HUES6 (cell line): ENCODE measurements around the gene A3GALT2.

ENCODE experiments used
- H3K27ac ChIP-seq: 2 replicates; pipeline ENCODE4 v1.7.0; 2013; ENCODE audit warnings: low read depth, mild to moderate bottlenecking, low read length, inconsistent platforms
- H3K27me3 ChIP-seq: 2 replicates; pipeline ENCODE4 v1.6.1; 2013; ENCODE audit warnings: low read length; ENCODE audit not compliant: control insufficient read depth, insufficient read depth
- H3K36me3 ChIP-seq: 2 replicates; pipeline ENCODE4 v1.6.1; 2013; ENCODE audit warnings: low read length; ENCODE audit not compliant: control insufficient read depth, insufficient read depth
- H3K4me1 ChIP-seq: 2 replicates; pipeline ENCODE4 v1.6.1; 2013; ENCODE audit warnings: low read length; ENCODE audit not compliant: control insufficient read depth, insufficient read depth
- H3K4me3 ChIP-seq: 2 replicates; pipeline ENCODE4 v1.5.1; 2013; ENCODE audit warnings: low read depth, low read length
- H3K9ac ChIP-seq: one replicate; pipeline ENCODE4 v1.6.1; 2013; ENCODE audit warnings: mild to moderate bottlenecking, low read length
- H3K9me3 ChIP-seq: 2 replicates; pipeline ENCODE4 v1.6.1; 2013; ENCODE audit warnings: low read depth, low read length; ENCODE audit not compliant: control insufficient read depth, insufficient read depth

The A3GALT2 gene

GRCh38 chr1:33363021-33363420 is 42.1 kb upstream of the A3GALT2 start:
- H3K27ac ChIP-seq: peak overlapping the region; percentile 27; the same call in 1 of the 2 replicates
- H3K4me1 ChIP-seq: peaks cover 53% of the 10 kb centered on the region
- peak overlapping the region; percentile 50 for H3K9ac ChIP-seq
- H3K4me3 ChIP-seq: peak overlapping the region; percentile 44; the same call in 1 of the 2 replicates
- no peaks in the 10 kb centered on the region for H3K36me3 ChIP-seq
- H3K9me3 ChIP-seq: no peaks in the 10 kb centered on the region
- H3K27me3 ChIP-seq: peaks cover 20% of the 10 kb centered on the region

GRCh38 chr1:33361532-33362235 is 40.8 kb upstream of the A3GALT2 start:
- no peak overlapping the region for H3K4me3 ChIP-seq
- peaks cover 31% of the 10 kb centered on the region for H3K27me3 ChIP-seq

GRCh38 chr1:33360367-33360766 is 39.5 kb upstream of the A3GALT2 start:
- Histone ChIP-seq H3K36me3 (no peaks in the 10 kb centered on the region), H3K9me3 (peaks cover 3% of the 10 kb centered on the region; the same call in 1 of the 2 replicates), H3K27ac (no peak overlapping the region), H3K4me3 (no peak overlapping the region), H3K9ac (no peak overlapping the region), H3K4me1 (peaks cover 46% of the 10 kb centered on the region), H3K27me3 (peaks cover 37% of the 10 kb centered on the region)

More at GRCh38 chr1:33361532-33362235, 40.8 kb upstream of the A3GALT2 start:
- Histone ChIP-seq H3K9me3 (peaks cover 3% of the 10 kb centered on the region; the same call in 1 of the 2 replicates), H3K4me1 (peaks cover 47% of the 10 kb centered on the region), H3K27ac (no peak overlapping the region), H3K9ac (no peak overlapping the region), H3K36me3 (no peaks in the 10 kb centered on the region)

GRCh38 chr1:33359931-33360330 is 39.0 kb upstream of the A3GALT2 start:
- H3K4me3 ChIP-seq: no peak overlapping the region
- peaks cover 41% of the 10 kb centered on the region for H3K4me1 ChIP-seq
- no peaks in the 10 kb centered on the region for H3K36me3 ChIP-seq
- peaks cover 41% of the 10 kb centered on the region for H3K27me3 ChIP-seq
- no peak overlapping the region for H3K27ac ChIP-seq
- H3K9me3 ChIP-seq: peaks cover 3% of the 10 kb centered on the region; the same call in 1 of the 2 replicates
- no peak overlapping the region for H3K9ac ChIP-seq

- peaks cover 3% of the 10 kb centered on the region; the same call in 1 of the 2 replicates for H3K9me3 ChIP-seq
Measured at GRCh38 chr1:33358795-33359503, 38.1 kb upstream of the A3GALT2 start.

GRCh38 chr1:33358114-33358794 is 37.4 kb upstream of the A3GALT2 start:
- H3K4me3 ChIP-seq: no peak overlapping the region
- peaks cover 25% of the 10 kb centered on the region; the same call in 1 of the 2 replicates for H3K4me1 ChIP-seq
- no peak overlapping the region for H3K9ac ChIP-seq
- no peaks in the 10 kb centered on the region for H3K36me3 ChIP-seq
- peaks cover 3% of the 10 kb centered on the region; the same call in 1 of the 2 replicates for H3K9me3 ChIP-seq
- peaks cover 58% of the 10 kb centered on the region for H3K27me3 ChIP-seq
- H3K27ac ChIP-seq: no peak overlapping the region

More at GRCh38 chr1:33358795-33359503, 38.1 kb upstream of the A3GALT2 start:
- no peak overlapping the region for H3K4me3 ChIP-seq
- no peak overlapping the region for H3K9ac ChIP-seq
- no peak overlapping the region for H3K27ac ChIP-seq
- H3K36me3 ChIP-seq: no peaks in the 10 kb centered on the region
- H3K27me3 ChIP-seq: peaks cover 51% of the 10 kb centered on the region
- peaks cover 32% of the 10 kb centered on the region for H3K4me1 ChIP-seq

- Histone ChIP-seq H3K4me1 (peaks cover 13% of the 10 kb centered on the region; the same call in 1 of the 2 replicates), H3K36me3 (no peaks in the 10 kb centered on the region), H3K27ac (no peak overlapping the region), H3K4me3 (no peak overlapping the region), H3K9ac (no peak overlapping the region), H3K27me3 (peaks cover 69% of the 10 kb centered on the region), H3K9me3 (peaks cover 3% of the 10 kb centered on the region; the same call in 1 of the 2 replicates)
Measured at GRCh38 chr1:33357099-33357498, 36.2 kb upstream of the A3GALT2 start.

GRCh38 chr1:33354707-33355316 is 33.9 kb upstream of the A3GALT2 start:
- peaks cover 9% of the 10 kb centered on the region for H3K4me1 ChIP-seq
- H3K27ac ChIP-seq: no peak overlapping the region
- H3K4me3 ChIP-seq: no peak overlapping the region
- no peak overlapping the region for H3K9ac ChIP-seq
- H3K36me3 ChIP-seq: no peaks in the 10 kb centered on the region
- peaks cover 90% of the 10 kb centered on the region for H3K27me3 ChIP-seq
- H3K9me3 ChIP-seq: peaks cover 3% of the 10 kb centered on the region; the same call in 1 of the 2 replicates

- Histone ChIP-seq H3K27me3 (peaks cover 86% of the 10 kb centered on the region), H3K4me1 (peaks cover 13% of the 10 kb centered on the region), H3K9me3 (peaks cover 3% of the 10 kb centered on the region; the same call in 1 of the 2 replicates), H3K9ac (no peak overlapping the region), H3K36me3 (no peaks in the 10 kb centered on the region), H3K4me3 (no peak overlapping the region), H3K27ac (no peak overlapping the region)
Measured at GRCh38 chr1:33353531-33353930, 32.6 kb upstream of the A3GALT2 start.

GRCh38 chr1:33351281-33351660 is 30.4 kb upstream of the A3GALT2 start:
- H3K4me3 ChIP-seq: no peak overlapping the region
- H3K36me3 ChIP-seq: no peaks in the 10 kb centered on the region
- H3K27ac ChIP-seq: no peak overlapping the region
- no peaks in the 10 kb centered on the region for H3K9me3 ChIP-seq
- peaks cover 33% of the 10 kb centered on the region for H3K4me1 ChIP-seq
- peaks cover 92% of the 10 kb centered on the region for H3K27me3 ChIP-seq
- no peak overlapping the region for H3K9ac ChIP-seq
